H9 (cell line): ENCODE data around the gene HNRNPR. TPM values are rescaled to one million over a fixed set of nuclear protein-coding genes. Genes with fewer than 3 reads are reported as not detected.

Source experiments
- DNase-seq: peaks from one replicate; pipeline ENCODE4 v3.0.0-alpha.2; 2017
- H2AFZ ChIP-seq: one replicate; pipeline ENCODE4 v1.6.1; 2013; ENCODE audit warnings: mild to moderate bottlenecking, low read length, control low read depth, moderate library complexity
- H2AK5ac ChIP-seq: 2 replicates; pipeline ENCODE4 v1.6.1; 2013; ENCODE audit warnings: low read length, control low read depth, mixed read lengths; ENCODE audit not compliant: insufficient read length
- H2BK120ac ChIP-seq: one replicate; pipeline ENCODE4 v1.6.1; 2013; ENCODE audit warnings: low read depth, mild to moderate bottlenecking, low read length, control low read depth, inconsistent platforms; ENCODE audit not compliant: poor library complexity, severe bottlenecking
- H2BK12ac ChIP-seq: 2 replicates; pipeline ENCODE4 v1.6.1; 2013; ENCODE audit warnings: low read length, control low read depth, mixed read lengths, low read depth; ENCODE audit not compliant: insufficient read length
- H2BK15ac ChIP-seq: 2 replicates; pipeline ENCODE4 v1.6.1; 2013; ENCODE audit warnings: low read depth, low read length, control low read depth
- H2BK20ac ChIP-seq: one replicate; pipeline ENCODE4 v1.6.1; 2013; ENCODE audit warnings: low read depth, mild to moderate bottlenecking, low read length, control low read depth, inconsistent platforms; ENCODE audit not compliant: poor library complexity, severe bottlenecking
- H2BK5ac ChIP-seq: 2 replicates; pipeline ENCODE4 v1.6.1; 2013; ENCODE audit warnings: low read length, control low read depth, mixed read lengths; ENCODE audit not compliant: insufficient read length
- H3K14ac ChIP-seq: 2 replicates; pipeline ENCODE4 v1.6.1; 2013; ENCODE audit warnings: low read length, control low read depth; ENCODE audit not compliant: insufficient read depth
- H3K18ac ChIP-seq: 2 replicates; pipeline ENCODE4 v1.6.1; 2013; ENCODE audit warnings: low read depth, mild to moderate bottlenecking, mixed read lengths, low read length, control low read depth; ENCODE audit not compliant: insufficient read length
- H3K23ac ChIP-seq: 2 replicates; pipeline ENCODE4 v1.6.1; 2013; ENCODE audit warnings: low read length, control low read depth, mixed read lengths, low read depth; ENCODE audit not compliant: insufficient read length
- H3K23me2 ChIP-seq: 2 replicates; pipeline ENCODE4 v1.6.1; 2013; ENCODE audit warnings: low read depth, mild to moderate bottlenecking, mixed read lengths, low read length, control low read depth; ENCODE audit not compliant: insufficient read length, poor library complexity, severe bottlenecking
- H3K27ac ChIP-seq: 2 replicates; pipeline ENCODE4 v1.5.1; 2013; ENCODE audit warnings: low read length, control low read depth, mixed read lengths, low read depth; ENCODE audit not compliant: insufficient read length
- H3K27me3 ChIP-seq: 2 replicates; pipeline ENCODE4 v1.6.1; 2013; ENCODE audit warnings: low read length, control low read depth, inconsistent platforms; ENCODE audit not compliant: insufficient read depth
- H3K4ac ChIP-seq: 2 replicates; pipeline ENCODE4 v1.6.1; 2013; ENCODE audit warnings: low read depth, mild to moderate bottlenecking, control low read depth, inconsistent platforms, low read length, moderate library complexity
- H3K4me1 ChIP-seq: 2 replicates; pipeline ENCODE4 v1.6.1; 2013; ENCODE audit warnings: low read length, control low read depth, inconsistent platforms; ENCODE audit not compliant: insufficient read depth
- H3K4me2 ChIP-seq: 2 replicates; pipeline ENCODE4 v1.6.1; 2013; ENCODE audit warnings: low read length, control low read depth, mixed read lengths; ENCODE audit not compliant: insufficient read length, insufficient read depth
- H3K56ac ChIP-seq: 2 replicates; pipeline ENCODE4 v1.6.1; 2013; ENCODE audit warnings: low read depth, mild to moderate bottlenecking, mixed read lengths, low read length, control low read depth; ENCODE audit not compliant: insufficient read length
- H3K79me1 ChIP-seq: 2 replicates; pipeline ENCODE4 v1.6.1; 2013; ENCODE audit warnings: low read depth, mild to moderate bottlenecking, moderate library complexity, low read length, control low read depth, inconsistent platforms; ENCODE audit not compliant: insufficient read depth, poor library complexity, severe bottlenecking
- H3K79me2 ChIP-seq: 2 replicates; pipeline ENCODE4 v1.6.1; 2013; ENCODE audit warnings: low read length, control low read depth, inconsistent platforms; ENCODE audit not compliant: insufficient read depth
- H3K9ac ChIP-seq: 2 replicates; pipeline ENCODE4 v1.6.1; 2013; ENCODE audit warnings: low read length, control low read depth, mixed read lengths; ENCODE audit not compliant: insufficient read length; ENCODE audit errors: extremely low read depth
- H3K9me3 ChIP-seq: one replicate; pipeline ENCODE4 v1.6.1; 2013; ENCODE audit warnings: low read depth, low read length, inconsistent platforms; ENCODE audit not compliant: control insufficient read depth
- H3T11ph ChIP-seq: one replicate; pipeline ENCODE4 v1.6.1; 2013; ENCODE audit warnings: mild to moderate bottlenecking, low read length, control low read depth, inconsistent platforms
- H4K20me1 ChIP-seq: one replicate; pipeline ENCODE4 v1.6.1; 2013; ENCODE audit not compliant: control insufficient read depth, insufficient read length, insufficient read depth
- H4K5ac ChIP-seq: 2 replicates; pipeline ENCODE4 v1.6.1; 2013; ENCODE audit warnings: low read depth, mild to moderate bottlenecking, mixed read lengths, low read length, control low read depth; ENCODE audit not compliant: insufficient read length
- H4K8ac ChIP-seq: replicated peaks from 2 replicates; pipeline ENCODE4 v1.6.1; 2013; ENCODE audit warnings: low read length, control low read depth, mixed read lengths, low read depth; ENCODE audit not compliant: insufficient read length
- H4K91ac ChIP-seq: 2 replicates; pipeline ENCODE4 v1.6.1; 2013; ENCODE audit warnings: low read depth, mild to moderate bottlenecking, moderate library complexity, mixed read lengths, low read length, control low read depth; ENCODE audit not compliant: insufficient read length
- H3K27ac Mint-ChIP-seq, 3 experiments: 2 replicates in 2 of 3; 3 replicates in 1 of 3; pipeline ENCODE4 v1.8.0; 2020 to 2021; ENCODE audit warnings: mixed read lengths in 3 of 3, mild to moderate bottlenecking in 1 of 3, moderate library complexity in 1 of 3
- H3K27me3 Mint-ChIP-seq: 2 replicates; pipeline ENCODE4 v1.8.0; 2021; ENCODE audit warnings: low read depth, mild to moderate bottlenecking, moderate library complexity, mixed read lengths
- H3K36me3 Mint-ChIP-seq, 3 experiments: 2 replicates in 2 of 3; 3 replicates in 1 of 3; pipeline ENCODE4 v1.8.0; 2020 to 2021; ENCODE audit warnings: low read depth in 3 of 3, mixed read lengths in 3 of 3; ENCODE audit not compliant: insufficient read depth in 1 of 3
- H3K4me1 Mint-ChIP-seq, 2 experiments: 2 replicates each; pipeline ENCODE4 v1.8.0; 2020; ENCODE audit warnings: mixed read lengths in 2 of 2
- H3K4me3 Mint-ChIP-seq, 2 experiments: 2 replicates in 1 of 2; 3 replicates in 1 of 2; pipeline ENCODE4 v1.8.0; 2020 to 2021; ENCODE audit warnings: mild to moderate bottlenecking in 2 of 2, mixed read lengths in 2 of 2, moderate library complexity in 1 of 2
- H3K9me3 Mint-ChIP-seq, 2 experiments: 2 replicates in 1 of 2; 3 replicates in 1 of 2; pipeline ENCODE4 v1.8.0; 2020; ENCODE audit warnings: mild to moderate bottlenecking in 2 of 2, mixed read lengths in 2 of 2, moderate library complexity in 1 of 2
- CTCF ChIP-seq: fragments of 200-600 bp; sonication (generic); conservative IDR thresholded peaks from 3 replicates; pipeline ENCODE4 v1.8.0; 2021; ENCODE audit warnings: antibody characterized with exemption, mild to moderate bottlenecking
- WGBS: extraction: QIAGEN DNeasy Blood & Tissue Kit; methylation state at CpG from one replicate; pipeline ENCODE4 v1.1.7; 2013; ENCODE audit warnings: missing lambda C conversion rate, low lambda C conversion rate, mixed read lengths; ENCODE audit not compliant: insufficient read length; ENCODE audit errors: extremely low coverage; 5-methylcytosine and 5-hydroxymethylcytosine counted together
- total RNA-seq: library from RNA; stranded (reverse); gene quantifications from 2 replicates; pipeline ENCODE4 v1.2.1, GENCODE V29; 2021

The HNRNPR gene
- total RNA-seq, 1 experiment from 2014 or later: 196 TPM

GRCh38 chr1:23369335-23370013, 25.4 kb upstream of the HNRNPR start, which contains the start of gene ZNF436:
Gene ZNF436 (minus strand): TSS chr1:23369836. CDS start chr1:23368005, 1,831 bp downstream.
- H3K36me3 Mint-ChIP-seq: no peaks in the 10 kb centered on the region; a peak in 3 of 7 replicates
- no peak for TF ChIP-seq CTCF
- Histone ChIP-seq H2BK20ac (no peak within 1 kb of the TSS), H3K56ac (no peak within 1 kb of the TSS), H3K9me3 (no peaks in the 10 kb centered on the region), H3K23me2 (peaks cover 5% of the 10 kb centered on the region), H3K27me3 (peaks cover 64% of the 10 kb centered on the region), H4K5ac (no peak within 1 kb of the TSS), H2BK12ac (no peak within 1 kb of the TSS), H3K79me1 (no peaks in the 10 kb centered on the region), H2BK15ac (no peak within 1 kb of the TSS), H3T11ph (no peak within 1 kb of the TSS), H3K4ac (no peak within 1 kb of the TSS), H2BK120ac (no peak within 1 kb of the TSS), H2BK5ac (no peak within 1 kb of the TSS), H3K18ac (no peak within 1 kb of the TSS), H3K4me1 (no peaks in the 10 kb centered on the region; the same call in 1 of the 2 replicates), H3K4me2 (peak within 1 kb of the TSS; percentile 81), H3K27ac (no peak within 1 kb of the TSS), H4K91ac (no peak within 1 kb of the TSS), H3K14ac (no peak within 1 kb of the TSS; the same call in 1 of the 2 replicates), H3K9ac (peak within 1 kb of the TSS; percentile 27), H2AK5ac (no peak within 1 kb of the TSS), H3K79me2 (no peaks in the 10 kb centered on the region), H4K20me1 (peaks cover 3% of the 10 kb centered on the region), H3K23ac (no peak within 1 kb of the TSS), H4K8ac (no peak within 1 kb of the TSS), H2AFZ (no peak within 1 kb of the TSS)
- H3K4me3 Mint-ChIP-seq: peak within 1 kb of the TSS; percentile 84 to 94
- peaks cover 15 to 23% of the 10 kb centered on the region in 2 experiments for H3K9me3 Mint-ChIP-seq
- WGBS: no CpG with 5 or more reads among the region's 29 CpGs
- peaks cover 38% of the 10 kb centered on the region for H3K27me3 Mint-ChIP-seq
- no peak for DNase-seq
- H3K27ac Mint-ChIP-seq: peak within 1 kb of the TSS; percentile 59 to 96 (median 93); a peak in 5 of 7 replicates
- H3K4me1 Mint-ChIP-seq: peaks cover 30 to 37% of the 10 kb centered on the region in 2 experiments
